K562 (cell line): ENCODE results near the gene PBX1.

Source experiments
- CBX1 ChIP-seq: sonication (generic); IDR thresholded peaks from 2 replicates; pipeline ENCODE4 v1.6.1; 2016; ENCODE audit warnings: antibody characterized with exemption, low read depth, mild to moderate bottlenecking
- CREB1 ChIP-seq, 2 experiments: sonication (generic) in 1 of 2; formaldehyde crosslinking in 1 of 2; IDR thresholded peaks; 2 replicates each; pipeline versions ENCODE4 v1.6.1 to v1.8.0; 2012 to 2022; ENCODE audit warnings: inconsistent platforms in 1 of 2, mild to moderate bottlenecking in 1 of 2, missing genetic modification reagents in 1 of 2, moderate library complexity in 1 of 2
- CTCF ChIP-seq, 3 experiments: IDR thresholded peaks in 2 of 3; conservative IDR thresholded peaks in 1 of 3; 2 replicates each; pipeline ENCODE4 v1.5.1; 2011 to 2012; ENCODE audit warnings: low read length in 3 of 3, mild to moderate bottlenecking in 3 of 3, control low read depth in 2 of 3, improper control_type of control experiment in 1 of 3, inconsistent platforms in 1 of 3, low read depth in 1 of 3, mixed read lengths in 1 of 3, moderate library complexity in 1 of 3; ENCODE audit not compliant: insufficient read depth in 2 of 3
- HDGF ChIP-seq: fragments of 450-650 bp; IDR thresholded peaks from 2 replicates; pipeline ENCODE4 v1.6.1; 2016
- MIER1 ChIP-seq: fragments of 450-650 bp; IDR thresholded peaks from 2 replicates; pipeline ENCODE4 v1.6.1; 2016; ENCODE audit warnings: antibody characterized with exemption, mild to moderate bottlenecking, low read depth
- MYBL2 ChIP-seq, 2 experiments: fragments of 450-650 bp in 1 of 2; sonication (generic) in 1 of 2; formaldehyde crosslinking in 1 of 2; IDR thresholded peaks; 2 replicates each; pipeline versions ENCODE4 v1.6.1 to v1.8.1; 2017 to 2022; ENCODE audit warnings: borderline replicate concordance in 1 of 2, inconsistent platforms in 1 of 2, low read depth in 1 of 2, mild to moderate bottlenecking in 1 of 2, missing genetic modification reagents in 1 of 2, moderate library complexity in 1 of 2
- POLR2A ChIP-seq: fragments of 450-650 bp; conservative IDR thresholded peaks from 2 replicates; pipeline ENCODE4 v1.6.1; 2016
- ZNF274 ChIP-seq: IDR thresholded peaks from 2 replicates; pipeline ENCODE4 v1.6.1; 2011; ENCODE audit warnings: low read depth, mild to moderate bottlenecking, low read length, moderate library complexity, borderline replicate concordance
- ZNF644 ChIP-seq: fragments of 200-800 bp; sonication (Bioruptor generic); IDR thresholded peaks from 2 replicates; pipeline ENCODE4 v1.6.1; 2016; ENCODE audit warnings: low read depth, missing genetic modification characterization, missing compliant biosample characterization
- TF ChIP-seq, protein P1 (sequence below): sonication (generic); formaldehyde crosslinking; IDR thresholded peaks from 2 replicates; pipeline ENCODE4 v1.8.1; 2022; ENCODE audit warnings: missing genetic modification reagents

DNA sequence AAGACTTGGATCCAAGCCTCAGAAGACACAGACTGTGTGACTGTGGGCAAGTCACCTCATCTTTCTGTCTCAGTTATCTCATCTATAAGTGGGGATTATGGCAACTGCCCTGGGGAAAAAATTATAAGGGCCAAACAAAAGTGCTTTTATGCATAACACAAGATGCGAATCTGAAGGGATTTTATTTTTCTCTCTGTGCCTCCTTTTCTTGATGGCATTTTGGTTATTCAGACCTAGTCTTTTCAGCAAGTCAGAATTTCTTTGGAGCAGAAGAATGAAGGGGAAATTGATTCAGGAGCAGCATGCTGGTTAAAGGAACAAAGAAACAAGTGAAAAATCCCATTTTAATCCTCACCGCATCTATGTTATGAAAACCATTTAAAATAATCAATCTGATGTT, 86.9 kb downstream of the PBX1 start:
- TF ChIP-seq CTCF (IDR thresholded peaks at IDR 0.05 in 2 of 3, conservative IDR thresholded peaks at IDR 0.05 in 1 of 3; ENCODE audit: insufficient read depth in 2 of 3, low read depth in 1 of 3, low read length in 3 of 3), result no peak
- no peak for TF ChIP-seq CREB1 (IDR thresholded peaks at IDR 0.05)
- TF ChIP-seq CREB1 (CRISPR knock-in tag; IDR thresholded peaks at IDR 0.05), result no peak
- no peak for TF ChIP-seq ZNF644 (tag)
- TF ChIP-seq, protein P1, sequence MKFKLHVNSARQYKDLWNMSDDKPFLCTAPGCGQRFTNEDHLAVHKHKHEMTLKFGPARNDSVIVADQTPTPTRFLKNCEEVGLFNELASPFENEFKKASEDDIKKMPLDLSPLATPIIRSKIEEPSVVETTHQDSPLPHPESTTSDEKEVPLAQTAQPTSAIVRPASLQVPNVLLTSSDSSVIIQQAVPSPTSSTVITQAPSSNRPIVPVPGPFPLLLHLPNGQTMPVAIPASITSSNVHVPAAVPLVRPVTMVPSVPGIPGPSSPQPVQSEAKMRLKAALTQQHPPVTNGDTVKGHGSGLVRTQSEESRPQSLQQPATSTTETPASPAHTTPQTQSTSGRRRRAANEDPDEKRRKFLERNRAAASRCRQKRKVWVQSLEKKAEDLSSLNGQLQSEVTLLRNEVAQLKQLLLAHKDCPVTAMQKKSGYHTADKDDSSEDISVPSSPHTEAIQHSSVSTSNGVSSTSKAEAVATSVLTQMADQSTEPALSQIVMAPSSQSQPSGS (CRISPR knock-in tag), result no peak
- TF ChIP-seq MYBL2 (IDR thresholded peaks at IDR 0.05; ENCODE audit: low read depth), result no peak
- TF ChIP-seq MYBL2 (CRISPR knock-in tag; IDR thresholded peaks at IDR 0.05; ENCODE audit: borderline replicate concordance), result no peak
- no peak for TF ChIP-seq POLR2A
- TF ChIP-seq ZNF274, result no peak
- no peak for TF ChIP-seq CBX1
- no peak for TF ChIP-seq MIER1
- TF ChIP-seq HDGF, result no peak
